ENCODE data around the gene TNFAIP2. TPM values are rescaled to one million over a fixed set of nuclear protein-coding genes. Genes with fewer than 3 reads are reported as not detected.

Gene TNFAIP2
- total RNA-seq, 1 donor from 2014 or later = 82.7 TPM

- Histone ChIP-seq H3K9me3 (no peaks in the 10 kb centered on the region), H3K36me3 (no peaks in the 10 kb centered on the region), H3K27me3 (peaks cover 25% of the 10 kb centered on the region), H3K4me3 (peak overlapping the region in 1 of 2 donors; percentile 20), H3K27ac (no peak overlapping the region), H3K4me1 (peaks cover 42% of the 10 kb centered on the region)
- intact Hi-C loops (cut with DNase I) = loop anchor here (5.0 kb wide), 2 partner anchors 82 to 187 kb away; no protein-coding TSS in a partner anchor
- DNase-seq (ENCODE audit: extremely low spot score in 2 of 2) = no peak
- peak; percentile 90 to 99 (median 97) for TF ChIP-seq CTCF (IDR thresholded peaks at IDR 0.05)
- TF ChIP-seq POLR2AphosphoS5 (IDR thresholded peaks at IDR 0.05; ENCODE audit: insufficient read depth in 1 of 2, low read depth in 1 of 2) = no peak
Observed at GRCh38 chr14:103104654-103105452, 18.4 kb upstream of the TNFAIP2 start.

- peaks cover 50% of the 10 kb centered on the region for H3K4me1 ChIP-seq
- TF ChIP-seq CTCF (IDR thresholded peaks at IDR 0.05) (no peak), POLR2AphosphoS5 (IDR thresholded peaks at IDR 0.05; ENCODE audit: insufficient read depth in 1 of 2, low read depth in 1 of 2) (no peak), POLR2A (IDR thresholded peaks at IDR 0.05) (no peak)
- intact Hi-C loops (cut with DNase I) = loop anchor here (5.0 kb wide), 1 partner anchor 187 kb away; no protein-coding TSS in a partner anchor
- H3K27ac ChIP-seq = no peak overlapping the region
- H3K4me3 ChIP-seq = no peak overlapping the region
- peaks cover 25% of the 10 kb centered on the region for H3K27me3 ChIP-seq
- DNase-seq (ENCODE audit: extremely low spot score in 2 of 2) = no peak
- H3K36me3 ChIP-seq = no peaks in the 10 kb centered on the region
- no peaks in the 10 kb centered on the region for H3K9me3 ChIP-seq
Observed at GRCh38 chr14:103105580-103106150, 17.6 kb upstream of the TNFAIP2 start.

- DNase-seq (ENCODE audit: extremely low spot score in 2 of 2) = no peak
- no peaks in the 10 kb centered on the region for H3K9me3 ChIP-seq
- TF ChIP-seq POLR2AphosphoS5 (IDR thresholded peaks at IDR 0.05; ENCODE audit: insufficient read depth in 1 of 2, low read depth in 1 of 2) (no peak), CTCF (IDR thresholded peaks at IDR 0.05) (no peak)
- intact Hi-C loops (cut with DNase I) = loop anchor here (5.0 kb wide), 1 partner anchor 185 kb away; no protein-coding TSS in a partner anchor
- no peak overlapping the region for H3K4me3 ChIP-seq
- peaks cover 21% of the 10 kb centered on the region for H3K27me3 ChIP-seq
- H3K4me1 ChIP-seq = peaks cover 63% of the 10 kb centered on the region
- H3K36me3 ChIP-seq = no peaks in the 10 kb centered on the region
- H3K27ac ChIP-seq = no peak overlapping the region
Observed at GRCh38 chr14:103107455-103107854, 15.8 kb upstream of the TNFAIP2 start.

GRCh38 chr14:103107941-103108748 lies 15.1 kb upstream of the TNFAIP2 start:
- Histone ChIP-seq H3K27ac (peak overlapping the region; percentile 56), H3K27me3 (peaks cover 18% of the 10 kb centered on the region), H3K9me3 (no peaks in the 10 kb centered on the region), H3K36me3 (no peaks in the 10 kb centered on the region), H3K4me3 (no peak overlapping the region), H3K4me1 (peaks cover 59% of the 10 kb centered on the region)
- intact Hi-C loops (cut with DNase I) = loop anchor here (5.0 kb wide), 1 partner anchor 184 kb away; no protein-coding TSS in a partner anchor
- TF ChIP-seq POLR2A (IDR thresholded peaks at IDR 0.05) (no peak), POLR2AphosphoS5 (IDR thresholded peaks at IDR 0.05; ENCODE audit: insufficient read depth in 1 of 2, low read depth in 1 of 2) (no peak), CTCF (IDR thresholded peaks at IDR 0.05) (no peak)
- DNase-seq (ENCODE audit: extremely low spot score in 2 of 2) = no peak
